Lung (tissue), 12 donors: ENCODE results near the gene NFATC1. TPM values are rescaled to one million over a fixed set of nuclear protein-coding genes. Genes with fewer than 3 reads are reported as not detected.

Source experiments
- ATAC-seq: fragments of 200-7000 bp; cut with Tn5 transposase; one replicate; pipeline ENCODE4 v1.9.1; 2020; ENCODE audit warnings: moderate number of reproducible peaks; ENCODE audit not compliant: insufficient read depth, low FRiP score
- DNase-seq, 3 donors: peaks; one replicate each; pipeline ENCODE4 v3.0.0-alpha.2; 2013 to 2017
- H3K27ac ChIP-seq, 2 donors: one replicate each; pipeline ENCODE4 v1.5.1; 2013; ENCODE audit warnings: mild to moderate bottlenecking in 2 of 2, moderate library complexity in 2 of 2, control low read depth in 1 of 2, inconsistent platforms in 1 of 2, low read depth in 1 of 2, low read length in 1 of 2
- H3K27me3 ChIP-seq, 3 donors: one replicate each; pipeline ENCODE4 v1.5.1; 2013; ENCODE audit warnings: low read length in 2 of 3; ENCODE audit not compliant: control insufficient read depth in 3 of 3, insufficient read depth in 3 of 3
- H3K36me3 ChIP-seq, 4 donors: one replicate each; pipeline ENCODE4 v1.5.1; 2013; ENCODE audit warnings: low read length in 4 of 4, mild to moderate bottlenecking in 1 of 4, moderate library complexity in 1 of 4; ENCODE audit not compliant: control insufficient read depth in 4 of 4, insufficient read depth in 4 of 4
- H3K4me1 ChIP-seq, 5 donors: one replicate each; pipeline ENCODE4 v1.5.1; 2013; ENCODE audit warnings: low read length in 5 of 5, mild to moderate bottlenecking in 2 of 5, moderate library complexity in 1 of 5; ENCODE audit not compliant: control insufficient read depth in 5 of 5, insufficient read depth in 5 of 5
- H3K4me3 ChIP-seq: one replicate; pipeline ENCODE4 v1.5.1; 2013; ENCODE audit warnings: mild to moderate bottlenecking, control low read depth, moderate library complexity
- H3K9ac ChIP-seq, 2 donors: one replicate each; pipeline ENCODE4 v1.5.1; 2013; ENCODE audit warnings: low read length in 2 of 2, control low read depth in 1 of 2; ENCODE audit not compliant: insufficient read depth in 1 of 2
- H3K9me3 ChIP-seq, 4 donors: one replicate each; pipeline ENCODE4 v1.5.1; 2013; ENCODE audit warnings: low read length in 3 of 4, mild to moderate bottlenecking in 1 of 4, moderate library complexity in 1 of 4; ENCODE audit not compliant: control insufficient read depth in 4 of 4, insufficient read depth in 3 of 4
- WGBS, 2 donors: extraction: QIAGEN DNeasy Blood & Tissue Kit; methylation state at CpG; one replicate each; pipeline ENCODE4 v1.1.7; 2013; 5-methylcytosine and 5-hydroxymethylcytosine counted together
- polyA plus RNA-seq, 2 donors: library from polyadenylated mRNA; stranded (reverse); fragments of 200-250 nt; gene quantifications; one replicate each; pipeline ENCODE4 v1.2.1, GENCODE V29; 2013
- total RNA-seq, 2 donors: library from RNA; depleted of rRNA in 1 of 2; stranded (reverse); fragments of >200 nt in 1 of 2; gene quantifications; one replicate each; pipeline ENCODE4 v1.2.1, GENCODE V29; 2014 to 2021
- TF ChIP-seq, protein P1 (sequence below): IDR thresholded peaks from 2 replicates; pipeline ENCODE4 v1.5.1; 2012; ENCODE audit warnings: mild to moderate bottlenecking; ENCODE audit errors: control extremely low read depth, extremely low read depth
- donor health status: control.
- donor health status: control.
- donor health status: Bipolar disorder and iron deficiency.
- donor health status: healthy.
- donor health status: DM: yes; HTN: yes; CAD: no.

NFATC1 gene
- total and polyA plus RNA-seq, 4 donors = 8.6 to 25.5 (median 12.9) TPM

- peaks cover 0 to 10% (median 2%) of the 10 kb centered on the region in 5 donors for H3K4me1 ChIP-seq
- H3K9me3 ChIP-seq = no peaks in the 10 kb centered on the region
- DNase-seq = no peak
- 91 to 93% methylated on average over 12 of the region's 12 CpGs for WGBS, 2 donors
- H3K9ac ChIP-seq = no peak overlapping the region
- no peak for ATAC-seq
- H3K27ac ChIP-seq = no peak overlapping the region
- H3K27me3 ChIP-seq = peaks cover 0 to 5% (median 0%) of the 10 kb centered on the region in 3 donors
- H3K36me3 ChIP-seq = peaks cover 0 to 15% (median under 1%) of the 10 kb centered on the region in 4 donors
- no peak overlapping the region for H3K4me3 ChIP-seq
- TF ChIP-seq, protein P1, sequence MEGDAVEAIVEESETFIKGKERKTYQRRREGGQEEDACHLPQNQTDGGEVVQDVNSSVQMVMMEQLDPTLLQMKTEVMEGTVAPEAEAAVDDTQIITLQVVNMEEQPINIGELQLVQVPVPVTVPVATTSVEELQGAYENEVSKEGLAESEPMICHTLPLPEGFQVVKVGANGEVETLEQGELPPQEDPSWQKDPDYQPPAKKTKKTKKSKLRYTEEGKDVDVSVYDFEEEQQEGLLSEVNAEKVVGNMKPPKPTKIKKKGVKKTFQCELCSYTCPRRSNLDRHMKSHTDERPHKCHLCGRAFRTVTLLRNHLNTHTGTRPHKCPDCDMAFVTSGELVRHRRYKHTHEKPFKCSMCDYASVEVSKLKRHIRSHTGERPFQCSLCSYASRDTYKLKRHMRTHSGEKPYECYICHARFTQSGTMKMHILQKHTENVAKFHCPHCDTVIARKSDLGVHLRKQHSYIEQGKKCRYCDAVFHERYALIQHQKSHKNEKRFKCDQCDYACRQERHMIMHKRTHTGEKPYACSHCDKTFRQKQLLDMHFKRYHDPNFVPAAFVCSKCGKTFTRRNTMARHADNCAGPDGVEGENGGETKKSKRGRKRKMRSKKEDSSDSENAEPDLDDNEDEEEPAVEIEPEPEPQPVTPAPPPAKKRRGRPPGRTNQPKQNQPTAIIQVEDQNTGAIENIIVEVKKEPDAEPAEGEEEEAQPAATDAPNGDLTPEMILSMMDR = no peak
These were observed 29.8 kb downstream of the NFATC1 start for GRCh38 chr18:79425569-79425886.

- H3K9me3 ChIP-seq = no peaks in the 10 kb centered on the region
- H3K4me1 ChIP-seq = peaks cover 0 to 10% (median 2%) of the 10 kb centered on the region in 5 donors
- peak in 1 of 3 donors; percentile 23 for DNase-seq
- H3K36me3 ChIP-seq = peaks cover 0 to 9% (median 0%) of the 10 kb centered on the region in 4 donors
- H3K9ac ChIP-seq = no peak overlapping the region
- ATAC-seq = no peak
- TF ChIP-seq, protein P1 = no peak
- no peak overlapping the region for H3K27ac ChIP-seq
- no peak overlapping the region for H3K4me3 ChIP-seq
- WGBS, 2 donors = 87 to 91% methylated on average over 37 of the region's 37 CpGs
- H3K27me3 ChIP-seq = peaks cover 0 to 5% (median 0%) of the 10 kb centered on the region in 3 donors
These were observed 30.9 kb downstream of the NFATC1 start for GRCh38 chr18:79426376-79427300.

GRCh38 chr18:79427368-79428225 lies 31.9 kb downstream of the NFATC1 start:
- Histone ChIP-seq H3K9me3 (no peaks in the 10 kb centered on the region), H3K4me3 (no peak overlapping the region), H3K9ac (no peak overlapping the region), H3K36me3 (peaks cover 0 to 3% (median 0%) of the 10 kb centered on the region in 4 donors), H3K4me1 (peaks cover 0 to 10% (median 2%) of the 10 kb centered on the region in 5 donors), H3K27ac (no peak overlapping the region), H3K27me3 (peaks cover 0 to 5% (median 0%) of the 10 kb centered on the region in 3 donors)
- DNase-seq (peak in 1 of 3 donors; percentile 11), ATAC-seq (no peak)
- TF ChIP-seq, protein P1 = no peak
- 85 to 89% methylated on average over 29 of the region's 29 CpGs for WGBS, 2 donors
